GM19351 (cell line): ENCODE measurements around the gene AARS2.
"Not testable (repeated sequence)": the region's sequence is repeated elsewhere in the genome, so short reads cannot be mapped to it uniquely, and the experiment has no call there.

ENCODE experiments used
- ATAC-seq: cut with Tn5 transposase; IDR thresholded peaks from one replicate; pipeline ENCODE4 v1.9.1; 2021; ENCODE audit warnings: mild to moderate bottlenecking, moderate library complexity; ENCODE audit not compliant: unreplicated experiment

Gene AARS2

GRCh38 chr6:44332585-44332984 is 19.4 kb upstream of the AARS2 start:
- no peak for ATAC-seq

- ATAC-seq, result no peak
Measured at GRCh38 chr6:44329858-44330257, 16.7 kb upstream of the AARS2 start.

GRCh38 chr6:44328203-44328602 is 15.1 kb upstream of the AARS2 start:
- not testable (repeated sequence) for ATAC-seq

GRCh38 chr6:44327760-44328159 is 14.6 kb upstream of the AARS2 start:
- no peak for ATAC-seq

- no peak for ATAC-seq
Measured at GRCh38 chr6:44327096-44327495, 13.9 kb upstream of the AARS2 start.

- ATAC-seq, result no peak
Measured at GRCh38 chr6:44321210-44321609, 8.1 kb upstream of the AARS2 start.

- ATAC-seq, result not testable (repeated sequence)
Measured at GRCh38 chr6:44317136-44317631, 4.0 kb upstream of the AARS2 start.

- no peak for ATAC-seq
Measured at GRCh38 chr6:44316481-44316880, 3.3 kb upstream of the AARS2 start.

- ATAC-seq, result no peak
Measured at GRCh38 chr6:44315951-44316350, 2.8 kb upstream of the AARS2 start.

- no peak for ATAC-seq
Measured at GRCh38 chr6:44315516-44315915, 2.4 kb upstream of the AARS2 start.

- not testable (repeated sequence) for ATAC-seq
Measured at GRCh38 chr6:44314657-44315056, 1.5 kb upstream of the AARS2 start.

GRCh38 chr6:44311767-44312166 is 1.4 kb downstream of the AARS2 start:
- ATAC-seq, result no peak

- no peak for ATAC-seq
Measured at GRCh38 chr6:44311304-44311703, 1.8 kb downstream of the AARS2 start.

- ATAC-seq, result no peak
Measured at GRCh38 chr6:44310241-44310640, 2.9 kb downstream of the AARS2 start.

GRCh38 chr6:44309631-44310030 is 3.5 kb downstream of the AARS2 start:
- ATAC-seq, result no peak

GRCh38 chr6:44309092-44309491 is 4.1 kb downstream of the AARS2 start:
- ATAC-seq, result no peak

GRCh38 chr6:44307217-44307616 is 5.9 kb downstream of the AARS2 start:
- no peak for ATAC-seq

GRCh38 chr6:44306710-44307109 is 6.4 kb downstream of the AARS2 start:
- ATAC-seq, result no peak

- no peak for ATAC-seq
Measured at GRCh38 chr6:44305200-44305725, 7.9 kb downstream of the AARS2 start.

- no peak for ATAC-seq
Measured at GRCh38 chr6:44304282-44305199, 8.6 kb downstream of the AARS2 start.

- no peak for ATAC-seq
Measured at GRCh38 chr6:44303842-44304241, 9.3 kb downstream of the AARS2 start.

GRCh38 chr6:44302856-44303255 is 10.3 kb downstream of the AARS2 start:
- no peak for ATAC-seq
